Activated CD8-positive, alpha-beta memory T cell treated with anti-CD3 and anti-CD28 coated beads, Interleukin-2, amount 50 U/mL, for 1 hour (primary cell): ENCODE measurements around the gene PWWP2B.

Experiments used
- DNase-seq: peaks from one replicate; pipeline ENCODE4 v3.0.0-alpha.2; 2020; ENCODE audit errors: extremely low read depth

Gene PWWP2B

DNA sequence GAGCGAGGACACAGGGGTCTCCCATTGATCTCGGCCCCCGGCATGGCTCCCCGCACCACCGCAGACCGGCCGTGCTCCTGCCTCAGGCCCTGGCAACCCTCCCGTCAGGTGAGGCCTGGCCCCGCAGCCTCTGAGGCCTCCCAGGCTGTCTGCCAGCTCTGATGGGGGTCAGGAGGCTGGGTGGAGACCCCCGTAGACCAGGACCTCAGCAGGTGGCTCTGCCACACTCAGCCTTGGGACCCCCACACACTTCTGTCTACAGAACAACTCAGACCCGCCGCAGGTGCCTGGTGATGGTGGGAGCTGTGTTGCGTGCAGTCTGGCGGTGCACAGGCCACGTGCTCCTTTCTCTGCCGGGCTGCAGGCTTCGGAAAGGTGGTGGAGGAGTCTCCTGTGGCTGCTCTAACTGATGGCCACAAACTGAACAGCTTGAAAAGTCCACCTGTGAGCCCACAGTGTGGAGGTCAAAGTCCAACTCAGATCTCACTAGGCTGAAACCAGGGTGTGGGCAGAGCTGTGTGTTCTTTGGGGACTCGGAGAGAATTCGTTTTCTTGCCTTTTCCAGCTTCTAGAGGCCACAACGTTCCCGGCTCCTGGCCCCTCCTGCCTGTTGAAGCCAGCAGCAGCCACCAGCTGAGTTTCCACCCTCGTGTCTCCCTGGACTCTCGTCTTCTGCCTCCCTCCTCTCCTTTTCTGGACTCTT lies 62.5 kb downstream of the PWWP2B start:
- DNase-seq: no peak

DNA sequence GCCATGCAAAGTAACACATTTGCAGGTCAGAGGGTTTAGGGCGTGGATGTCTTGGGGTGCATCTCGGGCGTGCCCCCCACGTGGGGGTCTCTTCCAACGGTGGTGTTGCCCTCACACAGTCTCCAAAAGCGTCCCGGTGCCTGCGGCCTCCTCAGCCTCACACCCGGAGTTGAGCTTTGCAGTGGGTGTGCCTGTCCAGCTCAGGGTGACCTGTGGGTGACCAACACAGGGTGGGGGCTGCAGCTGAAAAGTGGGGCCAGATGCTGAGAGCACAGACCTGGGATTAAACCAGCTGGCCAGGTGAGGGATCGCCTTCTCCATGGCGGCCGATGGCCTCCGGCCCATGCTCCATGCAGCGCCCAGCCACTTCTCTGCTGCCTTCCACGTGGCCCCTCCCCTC lies 63.1 kb downstream of the PWWP2B start:
- no peak for DNase-seq

DNA sequence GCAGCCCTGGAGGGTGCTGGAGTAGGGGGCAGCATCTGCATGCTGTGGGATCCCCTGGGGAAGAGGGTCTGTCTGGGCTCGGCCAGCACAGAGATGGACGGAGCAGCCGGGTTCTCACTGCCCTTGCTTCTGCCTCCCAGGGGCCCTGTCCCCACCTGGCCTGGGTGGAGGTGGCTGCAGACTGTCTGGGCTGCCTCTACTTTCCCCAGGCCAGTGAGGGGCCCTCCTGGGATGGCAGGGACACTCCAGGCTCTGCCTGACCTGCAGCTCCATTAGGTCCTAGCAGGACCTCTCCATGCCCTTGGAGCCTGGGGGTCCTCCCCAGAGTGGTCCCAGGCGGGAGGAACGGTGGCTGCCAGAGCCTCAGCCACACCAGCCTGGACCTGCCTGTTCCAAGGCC lies 63.7 kb downstream of the PWWP2B start:
- no peak for DNase-seq

DNA sequence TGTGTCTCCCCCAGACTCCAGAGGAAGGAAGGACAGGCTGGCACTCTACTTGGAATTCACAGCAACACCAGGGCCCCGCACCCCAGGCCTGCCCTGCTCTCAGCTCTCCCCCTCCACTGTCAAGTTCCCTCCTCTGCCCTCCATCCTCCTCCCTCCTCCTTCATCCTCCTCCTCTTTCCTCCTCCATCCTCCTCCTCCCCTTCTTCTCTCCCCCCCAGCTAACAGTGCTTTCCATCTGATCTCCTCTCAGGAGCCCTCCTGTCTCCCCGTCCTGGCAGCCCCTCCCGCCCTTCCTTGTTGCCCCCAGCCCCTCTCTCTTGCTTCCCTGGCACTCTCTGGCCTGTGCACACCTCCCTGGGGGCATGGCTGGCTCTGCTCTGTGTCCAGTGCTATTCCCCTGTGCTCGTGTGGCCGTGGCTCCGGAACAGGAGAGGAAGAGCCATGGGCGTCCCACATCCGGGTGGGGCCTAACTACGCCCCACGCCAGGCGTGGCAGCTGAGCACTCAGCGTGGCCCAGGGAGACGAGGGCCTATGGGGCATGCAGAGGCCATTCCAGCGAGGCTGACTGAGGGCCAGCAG lies 64.2 kb downstream of the PWWP2B start:
- DNase-seq: no peak

DNA sequence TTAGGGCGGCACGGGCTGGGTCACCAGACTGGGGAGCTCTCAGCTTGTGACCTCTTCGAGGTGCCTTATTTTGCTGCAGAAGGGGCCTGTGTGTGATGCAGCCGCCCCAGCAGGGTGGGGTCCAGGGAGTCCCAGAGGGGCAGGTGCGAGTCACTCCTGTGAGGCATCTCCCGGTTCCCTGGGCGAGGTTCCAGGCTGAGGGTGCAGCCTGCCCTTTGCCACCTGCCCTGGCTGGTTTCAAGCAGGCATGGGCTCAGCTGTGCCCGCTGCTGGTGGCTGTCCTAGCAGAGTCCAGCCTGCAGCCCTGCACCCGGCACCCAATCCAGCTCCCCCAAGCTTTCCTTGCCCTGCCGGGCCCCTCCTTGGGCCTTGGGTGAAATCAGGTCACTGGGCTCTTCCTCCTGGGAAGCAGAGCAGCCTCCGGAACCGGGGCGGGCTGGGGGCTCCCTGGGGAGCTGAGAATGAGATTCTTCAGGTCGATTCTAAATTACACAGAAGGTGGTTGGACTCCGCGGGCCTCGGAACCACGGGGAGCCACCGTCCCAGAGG lies 64.8 kb downstream of the PWWP2B start:
- DNase-seq: no peak

DNA sequence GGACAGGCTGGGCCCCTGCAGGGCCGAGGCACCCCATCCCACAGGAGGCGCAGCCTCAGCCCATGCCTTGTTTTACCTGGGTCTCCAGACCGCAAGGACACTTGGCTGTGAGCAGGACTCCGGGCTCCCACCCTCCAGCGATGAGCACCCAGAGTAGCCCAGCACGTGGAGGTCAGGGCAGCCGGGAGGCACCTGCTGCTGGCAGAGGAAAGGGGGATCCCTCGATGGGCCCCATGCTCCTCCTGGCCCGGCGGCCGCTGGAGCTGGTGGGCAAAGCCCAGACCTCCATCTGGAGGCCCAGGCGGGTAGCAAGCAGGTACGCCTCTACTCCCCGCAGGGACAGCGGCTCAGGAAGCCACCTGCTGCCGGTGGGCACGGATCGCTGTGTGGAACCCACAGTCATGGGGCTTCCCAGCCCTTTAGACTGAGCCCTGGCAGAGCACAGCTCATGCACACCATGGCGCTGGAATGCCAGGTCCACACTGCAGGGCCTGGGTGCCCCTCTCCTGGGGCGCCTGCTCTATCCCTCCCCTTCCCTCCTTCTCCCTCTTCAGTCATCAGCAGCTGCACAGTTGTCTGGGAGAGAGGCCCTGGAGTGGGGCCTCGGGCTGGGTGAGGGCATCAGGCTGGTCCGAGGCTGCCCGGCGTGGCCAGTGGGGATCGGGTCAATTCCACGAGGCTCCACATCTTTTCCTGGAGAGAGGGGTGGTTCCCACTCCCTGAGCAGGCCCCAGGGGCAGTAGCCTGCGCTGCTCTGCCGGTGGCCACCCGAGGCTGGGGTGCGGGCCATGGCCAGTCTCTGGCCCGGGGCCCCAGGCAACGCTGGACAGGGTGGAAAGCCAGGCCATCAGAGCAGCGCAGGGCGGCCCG lies 65.7 kb downstream of the PWWP2B start:
- no peak for DNase-seq

DNA sequence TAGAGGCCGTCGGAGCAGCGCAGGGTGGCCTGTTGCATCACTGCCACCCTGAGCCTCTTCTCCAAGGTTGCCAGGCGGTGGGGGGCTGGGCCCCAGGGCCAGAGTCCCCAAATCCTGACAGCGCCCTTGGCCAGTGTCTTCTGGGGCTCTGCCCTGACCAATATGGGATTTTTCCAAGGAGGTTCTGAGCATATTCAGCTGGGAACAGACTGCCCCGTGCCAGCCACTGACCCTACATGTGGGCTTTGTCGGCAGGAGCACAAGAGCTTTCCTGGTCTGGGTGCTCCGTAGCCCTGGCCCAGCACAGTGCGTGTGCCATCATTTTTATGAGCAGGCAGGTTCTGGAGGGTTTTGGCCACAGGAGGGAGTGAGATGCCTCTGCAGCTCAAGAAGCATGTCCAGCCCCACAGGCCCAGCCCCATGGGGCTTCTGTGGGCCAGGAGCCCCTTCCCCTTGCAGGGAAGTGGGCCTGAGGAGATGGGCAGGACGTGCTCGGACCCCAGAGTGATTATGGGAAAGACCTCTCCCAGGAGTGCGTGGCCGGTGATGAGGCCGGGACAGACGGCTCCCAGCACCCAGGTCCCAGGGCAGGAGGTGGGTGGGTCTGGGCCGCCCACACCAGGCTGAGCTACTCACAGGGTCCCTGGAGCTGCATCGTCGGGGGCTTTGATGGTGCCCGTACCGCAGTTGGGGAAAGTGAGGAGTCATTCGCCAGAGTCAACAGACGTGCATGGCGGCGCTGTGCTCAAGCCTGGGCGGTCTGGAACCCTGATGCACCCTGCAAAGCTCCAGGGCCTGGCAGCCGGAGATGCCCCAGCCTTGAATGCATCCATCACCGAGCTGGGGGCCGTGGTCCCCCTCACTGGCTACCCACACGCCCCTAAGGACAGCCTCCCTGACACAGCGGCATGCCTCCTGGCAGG lies 66.6 kb downstream of the PWWP2B start:
- DNase-seq: no peak

GRCh38 chr10:132464256-132465192 lies 67.5 kb downstream of the PWWP2B start:
- no peak for DNase-seq

DNA sequence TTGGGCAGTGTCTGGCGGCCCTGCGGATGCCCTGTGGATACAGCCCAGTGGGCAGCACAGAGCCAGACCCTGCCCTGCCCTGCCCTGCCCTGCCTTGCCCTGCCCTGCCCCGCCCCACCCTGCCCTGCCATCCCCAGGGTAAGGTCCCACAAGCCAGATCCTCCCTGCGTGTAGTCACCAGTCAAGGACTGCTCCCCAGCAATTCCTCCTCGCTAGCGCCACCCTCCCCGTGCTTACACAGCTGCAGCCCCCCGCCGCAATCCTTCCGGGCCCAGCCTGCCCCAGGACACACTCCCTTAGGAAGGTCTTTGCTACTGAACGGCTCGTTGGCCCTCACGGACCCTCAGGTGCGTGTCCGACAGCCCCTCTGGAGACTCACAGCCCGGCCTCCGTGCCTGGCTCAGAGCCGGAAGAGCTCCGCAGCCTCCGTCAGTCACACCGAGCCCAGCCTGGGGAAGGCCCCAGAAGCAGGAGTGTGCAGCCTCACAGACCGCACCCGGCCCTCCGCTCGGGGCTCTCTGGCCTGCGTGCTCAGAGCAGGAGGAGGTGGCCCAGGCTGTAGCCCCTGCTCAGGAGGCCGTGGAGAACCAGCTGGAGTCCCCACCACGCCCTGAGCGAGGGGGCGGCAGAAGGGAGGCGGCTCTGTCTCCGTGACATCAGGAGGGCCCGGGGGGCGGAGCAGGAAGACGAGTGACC lies 68.3 kb downstream of the PWWP2B start:
- no peak for DNase-seq

DNA sequence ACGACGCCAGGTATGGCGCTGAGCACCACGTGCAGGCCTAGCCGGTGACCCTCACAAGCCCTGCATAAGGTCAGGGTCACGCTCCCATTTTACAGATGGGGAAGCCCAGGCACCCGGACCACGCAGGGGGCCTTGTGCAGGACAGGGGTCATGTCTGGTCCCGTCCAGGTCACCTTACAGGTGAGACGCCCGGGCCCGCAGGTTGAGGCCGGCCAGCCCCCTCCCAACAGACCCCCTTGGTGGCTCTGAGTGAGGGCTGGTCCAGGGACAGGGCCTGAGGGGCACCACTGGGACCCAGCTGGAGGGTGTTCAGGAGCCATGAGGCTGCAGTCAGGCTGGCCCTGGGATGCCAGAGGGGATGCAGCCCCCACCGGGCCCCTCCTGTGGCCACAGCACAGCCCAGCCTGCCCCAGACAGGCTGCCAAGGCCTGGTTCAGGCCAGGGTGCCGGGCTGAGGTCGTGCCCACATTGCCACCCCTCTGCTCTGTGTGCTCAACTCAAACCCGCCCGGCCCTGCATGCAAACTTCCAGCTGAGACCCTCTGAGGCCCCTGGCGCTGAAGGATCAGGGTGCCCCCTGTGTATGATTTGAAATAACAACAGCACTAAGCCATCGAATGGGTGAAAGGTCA lies 69.0 kb downstream of the PWWP2B start:
- DNase-seq: no peak

DNA sequence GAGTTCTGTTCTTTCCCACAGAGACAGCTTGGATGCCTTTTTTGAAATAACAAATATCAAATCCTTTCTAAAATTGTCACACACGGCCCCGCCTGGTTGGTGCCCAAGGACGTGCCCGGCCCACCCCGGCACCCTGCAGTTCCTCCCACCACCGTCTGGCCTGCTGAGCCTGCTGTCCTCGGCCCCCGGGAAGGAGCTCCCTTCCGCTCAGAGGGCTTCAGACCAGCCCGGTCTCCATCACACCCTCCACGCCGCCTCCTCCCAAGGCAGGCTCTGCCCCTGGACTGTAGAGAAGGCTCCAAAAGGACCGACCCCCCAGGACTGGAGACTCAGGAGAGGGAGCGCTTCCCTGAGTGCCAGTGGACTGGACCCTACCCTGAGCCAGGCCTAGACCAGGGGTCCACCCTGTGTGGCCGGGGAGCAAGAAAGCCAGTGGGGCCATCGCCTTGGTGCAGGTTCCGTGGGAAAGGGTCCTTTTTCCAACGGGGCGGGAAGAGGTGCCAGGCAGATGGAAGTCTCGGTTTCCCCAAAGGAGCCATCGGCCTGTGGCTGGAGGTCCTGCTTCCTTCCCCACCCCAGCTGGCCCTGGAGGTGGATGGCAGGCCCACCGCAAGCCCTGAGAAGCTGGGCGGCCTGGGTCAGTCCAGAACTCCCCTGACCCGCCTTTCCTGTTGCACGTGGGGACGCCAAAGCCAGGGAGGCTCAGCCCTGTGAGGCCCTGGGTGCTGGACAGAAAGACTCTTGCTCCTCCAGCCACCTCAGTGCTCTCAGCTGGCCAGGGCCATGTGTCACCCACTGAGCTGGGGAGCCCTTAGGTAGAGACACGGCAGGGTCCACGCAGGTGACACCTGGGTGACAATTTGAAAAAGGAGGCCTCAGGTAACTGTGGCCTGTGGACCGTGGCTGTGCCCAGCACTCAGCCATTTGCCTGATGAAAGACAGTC lies 69.8 kb downstream of the PWWP2B start:
- DNase-seq: no peak
